Measurements from ENCODE around the gene CLTA. TPM values are rescaled to one million over a fixed set of nuclear protein-coding genes. Genes with fewer than 3 reads are reported as not detected.

CLTA gene
- total RNA-seq, 1 experiment from 2014 or later, result 195 TPM

GRCh38 chr9:36170531-36170930 is 20.2 kb upstream of the CLTA start:
- no peak overlapping the region for H3K14ac ChIP-seq (ENCODE audit: insufficient read depth, low read length)
- H2AFZ ChIP-seq (ENCODE audit: low read length), result no peak overlapping the region
- H3K27me3 ChIP-seq (ENCODE audit: insufficient read depth, low read length), result no peaks in the 10 kb centered on the region
- no peaks in the 10 kb centered on the region for H3K79me2 ChIP-seq (ENCODE audit: insufficient read depth, low read length)
- no peak overlapping the region for H3K18ac ChIP-seq (ENCODE audit: insufficient read length, low read depth, low read length)
- no peaks in the 10 kb centered on the region for H3K79me1 ChIP-seq (ENCODE audit: insufficient read depth, low read depth, low read length, poor library complexity, severe bottlenecking)
- no peak overlapping the region for H2BK120ac ChIP-seq (ENCODE audit: low read depth, low read length, poor library complexity, severe bottlenecking)
- no peak overlapping the region for H4K5ac ChIP-seq (ENCODE audit: insufficient read length, low read depth, low read length)
- WGBS (ENCODE audit: extremely low coverage, insufficient read length, low lambda C conversion rate), result no CpG with 5 or more reads among the region's 13 CpGs
- Mint-ChIP-seq H3K36me3 (ENCODE audit: insufficient read depth in 1 of 3, low read depth in 3 of 3) (no peaks in the 10 kb centered on the region), H3K27me3 (ENCODE audit: low read depth) (peaks cover 28% of the 10 kb centered on the region), H3K4me1 (peaks cover 6 to 8% of the 10 kb centered on the region in 2 experiments; a peak in 3 of 4 replicates), H3K4me3 (no peak overlapping the region), H3K9me3 (no peaks in the 10 kb centered on the region), H3K27ac (no peak overlapping the region)
- H2BK20ac ChIP-seq (ENCODE audit: low read depth, low read length, poor library complexity, severe bottlenecking), result no peak overlapping the region
- H3K9ac ChIP-seq (ENCODE audit: extremely low read depth, insufficient read length, low read length), result no peak overlapping the region
- TF ChIP-seq CTCF (conservative IDR thresholded peaks at IDR 0.05), result no peak
- H4K20me1 ChIP-seq (ENCODE audit: control insufficient read depth, insufficient read depth, insufficient read length), result no peaks in the 10 kb centered on the region
- no peak overlapping the region for H3K4me2 ChIP-seq (ENCODE audit: insufficient read depth, insufficient read length, low read length)
- H3K23me2 ChIP-seq (ENCODE audit: insufficient read length, low read depth, low read length, poor library complexity, severe bottlenecking), result no peaks in the 10 kb centered on the region
- H2BK15ac ChIP-seq (ENCODE audit: low read depth, low read length), result no peak overlapping the region
- DNase-seq, result no peak
- H3K4me1 ChIP-seq (ENCODE audit: insufficient read depth, low read length), result no peaks in the 10 kb centered on the region
- no peak overlapping the region for H3K27ac ChIP-seq (ENCODE audit: insufficient read length, low read depth, low read length)
- H2BK12ac ChIP-seq (ENCODE audit: insufficient read length, low read depth, low read length), result no peak overlapping the region
- H2BK5ac ChIP-seq (ENCODE audit: insufficient read length, low read length), result no peak overlapping the region
- H2AK5ac ChIP-seq (ENCODE audit: insufficient read length, low read length), result no peak overlapping the region
- no peak overlapping the region for H3K23ac ChIP-seq (ENCODE audit: insufficient read length, low read depth, low read length)
- no peak overlapping the region for H3K4ac ChIP-seq (ENCODE audit: low read depth, low read length)
- H3T11ph ChIP-seq (ENCODE audit: low read length), result no peak overlapping the region
- H3K9me3 ChIP-seq (ENCODE audit: control insufficient read depth, low read depth, low read length), result no peaks in the 10 kb centered on the region
- no peak overlapping the region for H4K8ac ChIP-seq (replicated peaks; ENCODE audit: insufficient read length, low read depth, low read length)
- no peak overlapping the region for H3K56ac ChIP-seq (ENCODE audit: insufficient read length, low read depth, low read length)
- H4K91ac ChIP-seq (ENCODE audit: insufficient read length, low read depth, low read length), result no peak overlapping the region

Data from H9 (cell line).